ENCODE data around the gene BMP6.

BMP6 gene

GRCh38 chr6:7803214-7803613, 77.3 kb downstream of the BMP6 start:
- TF ChIP-seq CTCF (conservative IDR thresholded peaks at IDR 0.05; ENCODE audit: control insufficient read depth, insufficient read depth, low read depth, low read length): no peak
- H3K4me3 ChIP-seq (ENCODE audit: control insufficient read depth, low read depth, low read length): no peak overlapping the region
- no peak for DNase-seq (ENCODE audit: low read depth)

GRCh38 chr6:7805078-7805849, 79.4 kb downstream of the BMP6 start:
- H3K4me3 ChIP-seq (ENCODE audit: control insufficient read depth, low read depth, low read length): no peak overlapping the region
- DNase-seq (ENCODE audit: low read depth): no peak
- no peak for TF ChIP-seq CTCF (conservative IDR thresholded peaks at IDR 0.05; ENCODE audit: control insufficient read depth, insufficient read depth, low read depth, low read length)

- no peak for DNase-seq (ENCODE audit: low read depth)
- TF ChIP-seq CTCF (conservative IDR thresholded peaks at IDR 0.05; ENCODE audit: control insufficient read depth, insufficient read depth, low read depth, low read length): no peak
- H3K4me3 ChIP-seq (ENCODE audit: control insufficient read depth, low read depth, low read length): no peak overlapping the region
Measured at GRCh38 chr6:7805850-7806214, 79.9 kb downstream of the BMP6 start.

- DNase-seq (ENCODE audit: low read depth): no peak
- TF ChIP-seq CTCF (conservative IDR thresholded peaks at IDR 0.05; ENCODE audit: control insufficient read depth, insufficient read depth, low read depth, low read length): no peak
- H3K4me3 ChIP-seq (ENCODE audit: control insufficient read depth, low read depth, low read length): no peak overlapping the region
Measured at GRCh38 chr6:7806711-7807110, 80.8 kb downstream of the BMP6 start.

- H3K4me3 ChIP-seq (ENCODE audit: control insufficient read depth, low read depth, low read length): no peak overlapping the region
- no peak for DNase-seq (ENCODE audit: low read depth)
- TF ChIP-seq CTCF (conservative IDR thresholded peaks at IDR 0.05; ENCODE audit: control insufficient read depth, insufficient read depth, low read depth, low read length): no peak
Measured at GRCh38 chr6:7809346-7809745, 83.4 kb downstream of the BMP6 start.

GRCh38 chr6:7811441-7811840, 85.5 kb downstream of the BMP6 start:
- peak; percentile 17 for DNase-seq (ENCODE audit: low read depth)
- no peak for TF ChIP-seq CTCF (conservative IDR thresholded peaks at IDR 0.05; ENCODE audit: control insufficient read depth, insufficient read depth, low read depth, low read length)
- H3K4me3 ChIP-seq (ENCODE audit: control insufficient read depth, low read depth, low read length): no peak overlapping the region

All from fibroblast of mammary gland (primary cell).